Stimulated activated CD8-positive, alpha-beta memory T cell treated with anti-CD3 and anti-CD28 coated beads, Interleukin-4, amount 100 ng/mL, for 1 hour (primary cell): ENCODE measurements around the gene C16orf89.

Experiments used
- DNase-seq, 2 donors: peaks; one replicate each; pipeline ENCODE4 v3.0.0-alpha.2; 2020; ENCODE audit warnings: low read depth in 2 of 2, low spot score in 1 of 2

Gene C16orf89

DNA sequence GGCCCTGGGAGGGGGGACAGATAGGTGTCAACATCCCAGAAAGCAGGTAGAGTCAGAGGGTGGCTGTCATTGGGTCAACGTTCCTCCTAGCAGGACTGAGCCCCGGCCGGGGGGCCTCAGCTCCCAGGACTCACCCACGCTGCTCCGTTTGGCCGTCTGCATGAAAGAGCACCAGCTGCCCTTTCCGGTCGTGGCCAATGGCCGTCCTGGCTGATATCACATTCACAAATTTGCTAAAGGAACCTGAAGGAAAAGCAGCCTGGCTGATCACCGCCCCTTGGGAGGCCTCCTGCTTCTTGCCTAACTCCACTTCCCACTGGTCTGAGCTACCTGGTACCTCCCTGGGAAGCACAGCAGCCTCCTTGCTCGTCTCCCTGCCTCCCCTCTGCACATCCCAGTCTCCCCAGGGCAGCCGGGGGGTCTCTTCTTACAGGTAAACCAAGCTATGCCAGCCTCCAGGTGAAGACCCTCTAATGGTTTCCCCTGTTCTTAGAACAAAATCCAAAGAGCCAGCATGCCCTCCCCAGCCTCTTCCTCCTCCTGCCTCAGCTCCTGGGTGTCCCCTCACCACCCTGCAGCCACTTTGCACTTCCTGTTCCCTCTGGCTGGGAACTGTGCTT is 35.4 kb downstream of the C16orf89 start:
- DNase-seq = no peak

GRCh38 chr16:5028950-5029475 is 36.7 kb downstream of the C16orf89 start:
- DNase-seq = no peak

DNA sequence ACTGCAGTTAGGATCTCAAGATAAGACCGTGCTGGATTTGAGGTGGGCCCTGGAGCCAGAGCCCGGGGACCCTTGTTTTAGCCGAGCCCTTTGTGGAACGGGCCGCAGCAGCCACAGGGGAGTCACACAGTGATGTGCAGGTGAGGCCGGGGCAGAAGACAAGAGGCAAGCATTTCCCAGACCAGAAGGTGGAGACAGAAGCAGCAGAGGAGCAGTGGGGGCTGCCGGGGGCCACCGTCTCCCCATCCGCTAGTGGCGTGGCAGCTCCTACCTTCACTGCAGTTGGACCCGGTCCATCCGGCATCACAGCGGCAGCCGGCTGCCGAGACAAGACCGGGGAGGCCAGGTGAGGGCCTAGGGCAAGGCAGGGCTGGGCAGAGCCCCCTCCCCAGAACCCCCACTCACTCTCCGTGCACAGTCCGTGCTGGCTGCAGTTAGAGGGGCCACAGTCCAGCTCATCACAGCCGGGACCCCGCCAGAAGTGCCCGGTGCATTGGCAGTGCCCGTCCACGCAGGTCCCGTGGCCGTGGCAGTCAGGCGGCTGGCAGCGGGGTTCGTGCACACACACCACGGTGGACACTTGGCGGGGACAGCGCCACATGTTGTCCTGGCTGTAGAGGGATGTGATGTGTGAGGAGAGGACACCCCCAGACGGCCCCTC is 38.1 kb downstream of the C16orf89 start:
- DNase-seq = no peak

GRCh38 chr16:5027086-5027485 is 38.7 kb downstream of the C16orf89 start:
- DNase-seq = no peak

DNA sequence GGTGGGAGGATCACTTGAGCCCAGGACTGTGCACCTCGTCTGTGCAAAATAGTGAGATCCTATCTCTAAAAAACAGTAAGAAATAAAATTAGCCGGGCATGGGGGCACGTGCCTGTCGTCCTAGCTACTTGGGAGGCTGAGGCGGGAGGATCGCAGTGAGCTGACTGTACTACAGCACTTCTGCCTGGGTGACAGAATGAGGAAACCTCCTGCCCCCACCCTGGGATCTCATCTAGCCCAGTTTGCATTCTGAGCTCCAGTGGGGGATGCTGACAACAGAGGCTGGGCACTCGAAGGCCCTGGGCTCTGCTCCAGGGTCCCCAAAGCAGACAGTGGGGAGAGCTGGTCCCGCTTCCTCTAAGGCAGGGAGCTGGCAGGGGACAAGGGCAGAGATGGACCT is 39.1 kb downstream of the C16orf89 start:
- DNase-seq = no peak

DNA sequence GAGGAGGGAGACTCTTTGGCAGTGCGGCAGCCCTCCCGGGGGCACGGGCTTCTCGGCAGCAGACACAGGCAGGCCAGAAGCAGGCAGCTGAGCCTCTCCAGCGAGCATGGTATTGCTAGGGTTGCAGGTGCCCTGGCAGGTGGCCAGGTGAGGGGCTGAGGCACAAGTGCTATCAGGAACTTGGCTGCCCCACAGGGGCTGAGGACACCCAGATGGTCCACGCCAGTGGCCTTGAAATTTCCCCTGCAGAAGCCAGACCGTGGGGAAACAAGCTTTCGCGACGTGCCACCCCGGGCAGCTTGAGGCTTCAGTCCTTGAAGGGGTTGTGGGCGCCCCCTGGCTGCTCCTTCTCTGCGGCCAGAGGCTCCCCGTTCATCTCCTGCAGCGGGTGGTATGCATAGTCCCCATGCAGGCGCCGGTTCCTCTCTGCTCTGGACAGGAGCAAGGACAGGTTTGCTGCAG is 40.6 kb downstream of the C16orf89 start:
- DNase-seq = no peak

- no peak for DNase-seq
These were observed 41.1 kb downstream of the C16orf89 start for GRCh38 chr16:5024632-5025031.

DNA sequence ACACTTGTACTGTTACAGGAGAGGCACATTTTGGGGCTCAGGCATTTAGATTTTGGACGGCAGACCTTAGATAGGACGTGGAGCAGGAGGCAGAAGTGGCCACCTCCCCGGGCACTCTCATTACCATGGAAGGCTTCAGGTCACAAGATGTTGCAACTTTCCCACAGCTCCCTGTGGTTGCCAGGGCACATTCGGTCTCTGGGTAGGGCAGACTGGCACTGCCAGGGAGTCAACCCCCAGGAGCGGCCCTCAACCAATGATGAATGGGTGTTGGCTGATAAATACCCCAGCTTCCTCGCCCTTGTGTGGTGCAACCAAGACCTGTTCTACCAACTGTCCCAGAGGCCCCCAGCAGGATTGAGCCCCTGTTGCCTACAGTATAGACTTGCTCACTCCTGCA is 43.2 kb downstream of the C16orf89 start:
- DNase-seq = no peak

- no peak for DNase-seq
These were observed 45.2 kb downstream of the C16orf89 start for GRCh38 chr16:5020551-5020950.

GRCh38 chr16:5019775-5020174 is 46.0 kb downstream of the C16orf89 start:
- no peak for DNase-seq

GRCh38 chr16:5018793-5019192 is 47.0 kb downstream of the C16orf89 start:
- no peak for DNase-seq

GRCh38 chr16:5017678-5017969 is 48.1 kb downstream of the C16orf89 start:
- DNase-seq = no peak

DNA sequence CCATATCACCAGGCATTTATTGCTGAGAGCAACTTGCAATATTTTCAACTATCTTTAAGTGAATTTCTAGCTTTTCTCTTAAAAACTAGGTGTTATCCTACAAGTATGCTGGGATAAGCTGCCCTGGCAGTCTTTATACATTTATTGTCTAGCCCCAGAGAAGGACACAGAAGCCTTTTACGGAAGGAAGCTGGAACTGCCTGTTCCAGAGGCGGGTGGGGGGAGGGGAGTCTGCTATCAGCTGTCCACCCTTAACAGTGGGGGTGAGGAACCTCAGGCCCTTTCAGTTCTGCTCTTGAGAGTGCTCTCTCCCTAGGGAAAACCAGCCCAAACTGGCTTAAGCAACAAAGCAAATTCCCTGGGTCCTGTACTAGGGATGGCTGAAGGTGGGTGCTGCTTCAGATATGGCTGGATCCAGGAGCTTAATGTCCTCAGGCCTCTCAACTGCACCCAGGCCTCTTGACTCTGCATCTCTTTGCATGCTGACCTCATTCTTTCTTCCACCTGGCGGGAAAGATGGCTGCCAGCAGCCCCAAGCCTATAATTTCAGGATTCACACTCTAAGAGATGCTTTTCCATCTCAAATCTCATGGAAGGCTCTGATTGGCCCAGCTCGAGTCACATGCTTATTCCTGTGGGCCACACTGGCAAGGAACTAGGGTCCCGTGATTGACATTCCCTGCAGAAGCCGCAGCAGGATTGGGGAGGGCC is 48.6 kb downstream of the C16orf89 start:
- DNase-seq = no peak

GRCh38 chr16:5015887-5016286 is 49.9 kb downstream of the C16orf89 start:
- no peak for DNase-seq

- no peak for DNase-seq
These were observed 50.4 kb downstream of the C16orf89 start for GRCh38 chr16:5015351-5015750.

GRCh38 chr16:5012887-5013286 is 52.9 kb downstream of the C16orf89 start:
- no peak for DNase-seq

DNA sequence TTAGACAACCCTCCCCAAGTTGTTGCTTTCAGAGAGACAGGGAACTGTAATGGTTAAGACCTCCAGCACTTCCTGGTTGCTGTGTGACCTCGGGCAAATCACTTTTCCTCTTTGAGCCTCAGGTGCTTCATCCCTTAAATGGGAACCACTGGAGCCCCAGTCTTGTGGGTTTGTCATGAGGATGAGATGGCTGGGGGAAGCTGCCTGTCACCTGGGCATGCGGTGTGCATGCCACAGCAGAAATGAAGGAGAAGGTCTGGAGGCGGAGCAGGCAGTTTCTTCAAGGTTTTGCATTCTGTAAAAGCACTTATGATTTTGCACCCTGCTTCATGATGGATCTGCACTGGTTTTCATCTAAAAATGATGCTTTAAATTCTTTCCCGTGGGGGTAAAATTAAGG is 54.1 kb downstream of the C16orf89 start:
- no peak for DNase-seq

DNA sequence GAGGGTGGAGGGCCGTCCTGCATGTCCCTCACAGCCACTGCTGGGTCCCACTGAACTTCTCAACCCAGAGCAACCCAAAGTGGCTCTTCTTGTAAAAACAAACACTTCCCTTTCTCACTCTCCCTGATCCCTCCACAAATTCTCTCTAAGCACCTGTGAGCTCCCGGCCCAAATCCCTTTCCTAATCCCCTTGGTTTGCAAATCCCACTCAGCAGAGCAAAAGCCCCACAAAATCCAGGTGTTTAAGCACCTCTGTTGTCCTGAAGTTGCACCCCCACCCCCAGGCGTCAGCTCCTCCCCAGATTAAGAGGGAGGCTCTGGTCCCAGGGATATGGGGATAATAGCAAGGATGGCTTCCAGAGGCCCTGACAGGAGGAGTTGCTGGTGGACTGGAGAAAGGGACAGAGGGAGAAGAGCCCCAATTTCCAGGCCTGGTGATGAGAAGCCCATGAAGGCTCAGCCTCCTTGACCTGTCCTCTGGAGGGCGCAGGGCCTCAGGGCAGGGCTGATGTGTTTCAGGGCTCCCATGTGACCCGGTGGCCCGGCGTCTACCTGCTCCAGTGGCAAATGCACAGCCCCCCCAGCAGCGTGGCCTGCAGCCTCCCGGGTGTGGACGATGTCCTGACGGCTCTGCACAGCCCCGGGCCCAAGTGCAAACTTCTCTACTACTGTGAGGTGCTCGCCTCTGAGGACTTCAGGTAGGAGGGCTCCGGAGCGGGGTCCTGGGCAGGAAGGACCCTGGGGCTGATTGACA is 55.0 kb downstream of the C16orf89 start:
- DNase-seq = no peak

- no peak for DNase-seq
These were observed 57.4 kb downstream of the C16orf89 start for GRCh38 chr16:5008311-5008731.

DNA sequence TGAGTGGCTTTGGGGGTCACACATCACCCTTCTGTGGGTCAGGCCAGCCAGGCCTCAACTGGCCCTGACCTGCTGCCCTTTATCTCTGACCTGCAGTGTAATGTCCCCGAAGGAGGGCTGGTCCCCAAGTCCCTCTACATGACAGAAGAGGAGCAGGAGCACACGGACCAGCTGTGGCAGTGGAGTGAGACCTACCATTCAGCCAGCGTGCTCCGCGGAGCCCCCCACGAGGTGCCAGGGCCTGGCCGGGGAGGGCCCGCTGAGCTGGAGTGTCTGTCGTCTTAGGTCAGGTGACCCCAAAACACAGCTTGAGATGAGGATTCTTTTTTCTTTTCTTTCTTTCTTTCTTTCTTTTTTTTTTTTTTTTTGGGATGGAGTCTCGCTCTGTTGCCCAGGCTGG is 58.5 kb downstream of the C16orf89 start:
- DNase-seq = no peak

GRCh38 chr16:5006348-5007193 is 59.2 kb downstream of the C16orf89 start:
- no peak for DNase-seq
